DOHH2 (cell line): ENCODE measurements around the gene FZD8.

Experiments
- CTCF ChIP-seq: fragments of 200-600 bp; sonication (generic); IDR thresholded peaks from one replicate; pipeline ENCODE4 v1.5.1; 2014; ENCODE audit warnings: antibody characterized with exemption, mild to moderate bottlenecking, low read depth, low read length; ENCODE audit not compliant: poor library complexity, severe bottlenecking
- EZH2phosphoT487 ChIP-seq: fragments of 200-600 bp; sonication (generic); IDR thresholded peaks from 2 replicates; pipeline ENCODE4 v1.6.1; 2017; ENCODE audit warnings: borderline replicate concordance, mild to moderate bottlenecking, antibody characterized with exemption, low read length, moderate library complexity, mixed read lengths

- TF ChIP-seq CTCF (no peak), EZH2phosphoT487 (no peak)
Measured at GRCh38 chr10:35614312-35614711, 27.8 kb downstream of the FZD8 start.
